ENCODE measurements around the gene NGFR. TPM values are rescaled to one million over a fixed set of nuclear protein-coding genes. Genes with fewer than 3 reads are reported as not detected.

Gene NGFR
- total RNA-seq, 1 donor from 2014 or later, result 0.04 TPM

GRCh38 chr17:49452201-49452600 lies 42.9 kb upstream of the NGFR start:
- no peak for DNase-seq (ENCODE audit: low read depth)
- peaks cover 4% of the 10 kb centered on the region for H3K27me3 ChIP-seq (ENCODE audit: control insufficient read depth, insufficient read depth, low read length)
- no peak overlapping the region for H3K4me3 ChIP-seq (ENCODE audit: low read depth, low read length)
- H3K36me3 ChIP-seq (ENCODE audit: control insufficient read depth, insufficient read depth, low read length), result no peaks in the 10 kb centered on the region
- TF ChIP-seq, protein P1, sequence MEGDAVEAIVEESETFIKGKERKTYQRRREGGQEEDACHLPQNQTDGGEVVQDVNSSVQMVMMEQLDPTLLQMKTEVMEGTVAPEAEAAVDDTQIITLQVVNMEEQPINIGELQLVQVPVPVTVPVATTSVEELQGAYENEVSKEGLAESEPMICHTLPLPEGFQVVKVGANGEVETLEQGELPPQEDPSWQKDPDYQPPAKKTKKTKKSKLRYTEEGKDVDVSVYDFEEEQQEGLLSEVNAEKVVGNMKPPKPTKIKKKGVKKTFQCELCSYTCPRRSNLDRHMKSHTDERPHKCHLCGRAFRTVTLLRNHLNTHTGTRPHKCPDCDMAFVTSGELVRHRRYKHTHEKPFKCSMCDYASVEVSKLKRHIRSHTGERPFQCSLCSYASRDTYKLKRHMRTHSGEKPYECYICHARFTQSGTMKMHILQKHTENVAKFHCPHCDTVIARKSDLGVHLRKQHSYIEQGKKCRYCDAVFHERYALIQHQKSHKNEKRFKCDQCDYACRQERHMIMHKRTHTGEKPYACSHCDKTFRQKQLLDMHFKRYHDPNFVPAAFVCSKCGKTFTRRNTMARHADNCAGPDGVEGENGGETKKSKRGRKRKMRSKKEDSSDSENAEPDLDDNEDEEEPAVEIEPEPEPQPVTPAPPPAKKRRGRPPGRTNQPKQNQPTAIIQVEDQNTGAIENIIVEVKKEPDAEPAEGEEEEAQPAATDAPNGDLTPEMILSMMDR (IDR thresholded peaks at IDR 0.05; ENCODE audit: insufficient read depth, low read length, poor library complexity, severe bottlenecking), result no peak

DNA sequence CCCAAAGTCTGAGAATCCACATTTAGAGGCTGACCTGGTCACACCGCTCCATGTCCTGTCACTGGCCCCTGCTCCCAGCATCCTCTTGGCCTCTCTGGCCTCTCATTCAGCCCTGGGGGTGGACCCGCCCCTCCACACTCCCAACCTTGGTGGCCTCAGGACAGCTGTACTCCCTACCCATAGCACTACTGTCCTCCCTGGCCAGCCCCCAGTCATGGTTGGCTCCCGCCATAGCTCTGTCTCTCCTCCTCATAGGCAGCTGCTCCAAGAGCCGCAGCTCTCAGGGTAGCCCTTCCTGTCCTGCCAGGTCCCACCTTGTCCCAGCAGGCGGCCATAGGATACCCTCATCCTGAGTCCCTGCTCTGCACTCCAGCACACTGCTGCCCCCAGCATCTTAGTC lies 42.4 kb upstream of the NGFR start:
- no peak for DNase-seq (ENCODE audit: low read depth)
- Histone ChIP-seq H3K27me3 (ENCODE audit: control insufficient read depth, insufficient read depth, low read length) (peaks cover 4% of the 10 kb centered on the region), H3K4me3 (ENCODE audit: low read depth, low read length) (no peak overlapping the region), H3K36me3 (ENCODE audit: control insufficient read depth, insufficient read depth, low read length) (no peaks in the 10 kb centered on the region)
- TF ChIP-seq, protein P1 (IDR thresholded peaks at IDR 0.05; ENCODE audit: insufficient read depth, low read length, poor library complexity, severe bottlenecking), result no peak

DNA sequence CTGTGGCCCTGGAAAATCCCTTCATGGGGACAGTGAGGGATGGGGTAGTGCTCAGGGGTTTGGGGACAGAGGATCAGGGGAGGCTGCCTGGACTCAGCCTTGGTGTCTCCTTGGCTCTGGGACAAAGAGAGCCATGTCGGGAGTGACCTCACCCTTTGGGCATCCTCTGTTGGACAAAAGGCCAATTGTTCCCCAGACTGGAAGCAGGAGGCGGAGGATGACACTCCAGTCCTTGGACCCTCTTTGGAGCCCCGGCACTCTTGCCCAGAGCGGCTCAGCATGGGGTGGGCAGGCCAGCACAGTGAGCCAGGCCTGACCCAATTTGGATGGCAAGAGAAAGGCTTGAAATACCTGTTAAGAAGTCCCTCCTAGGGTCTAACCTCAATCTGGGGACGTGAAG lies 41.0 kb upstream of the NGFR start:
- peaks cover 2% of the 10 kb centered on the region for H3K27me3 ChIP-seq (ENCODE audit: control insufficient read depth, insufficient read depth, low read length)
- no peak overlapping the region for H3K4me3 ChIP-seq (ENCODE audit: low read depth, low read length)
- H3K36me3 ChIP-seq (ENCODE audit: control insufficient read depth, insufficient read depth, low read length), result no peaks in the 10 kb centered on the region
- TF ChIP-seq, protein P1 (IDR thresholded peaks at IDR 0.05; ENCODE audit: insufficient read depth, low read length, poor library complexity, severe bottlenecking), result no peak
- no peak for DNase-seq (ENCODE audit: low read depth)

- no peak overlapping the region for H3K4me3 ChIP-seq (ENCODE audit: low read depth, low read length)
- no peaks in the 10 kb centered on the region for H3K36me3 ChIP-seq (ENCODE audit: control insufficient read depth, insufficient read depth, low read length)
- DNase-seq (ENCODE audit: low read depth), result no peak
- H3K27me3 ChIP-seq (ENCODE audit: control insufficient read depth, insufficient read depth, low read length), result peaks cover 10% of the 10 kb centered on the region
- TF ChIP-seq, protein P1 (IDR thresholded peaks at IDR 0.05; ENCODE audit: insufficient read depth, low read length, poor library complexity, severe bottlenecking), result no peak
Measured at GRCh38 chr17:49455272-49455861, 39.7 kb upstream of the NGFR start.

DNA sequence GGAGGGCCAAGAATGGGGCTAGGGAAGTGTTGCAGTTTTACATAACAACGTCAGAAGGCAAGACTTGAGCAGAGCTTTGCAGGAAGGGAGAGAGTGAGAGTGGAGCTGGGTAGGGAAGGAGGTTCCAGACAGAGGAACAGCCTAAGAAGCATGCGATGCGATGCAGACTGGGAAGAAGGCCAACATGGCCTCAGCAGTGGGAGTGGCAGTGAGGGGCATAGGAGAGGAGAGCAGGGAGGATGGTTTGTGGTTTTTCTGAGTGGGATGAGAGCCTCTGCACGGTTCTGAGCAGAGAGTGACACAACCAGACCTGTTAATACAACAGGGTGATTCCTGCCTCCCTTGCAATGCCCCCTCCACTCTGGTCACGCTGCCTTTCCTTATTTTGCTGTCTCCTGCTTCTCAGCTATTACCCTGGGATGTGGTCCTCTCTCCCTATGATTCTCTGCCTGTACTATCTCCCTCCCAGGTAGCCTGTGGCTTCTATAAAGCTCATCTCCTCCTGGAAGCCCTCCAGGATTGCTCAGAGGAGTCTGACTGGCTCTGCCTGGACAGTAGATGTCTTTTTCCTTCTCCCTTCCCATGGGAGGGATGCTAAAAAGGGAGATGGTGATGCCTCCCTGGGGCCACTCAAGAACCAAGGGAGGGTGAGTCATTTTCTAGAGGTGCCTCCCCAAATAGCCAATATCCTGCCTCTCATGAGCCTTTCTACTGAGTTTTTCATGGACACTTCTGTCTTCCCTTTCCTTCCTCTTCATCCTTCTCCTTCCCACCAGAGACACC lies 38.7 kb upstream of the NGFR start:
- Histone ChIP-seq H3K4me3 (ENCODE audit: low read depth, low read length) (no peak overlapping the region), H3K36me3 (ENCODE audit: control insufficient read depth, insufficient read depth, low read length) (no peaks in the 10 kb centered on the region), H3K27me3 (ENCODE audit: control insufficient read depth, insufficient read depth, low read length) (peaks cover 20% of the 10 kb centered on the region)
- TF ChIP-seq, protein P1 (IDR thresholded peaks at IDR 0.05; ENCODE audit: insufficient read depth, low read length, poor library complexity, severe bottlenecking), result no peak
- peak; percentile 63 for DNase-seq (ENCODE audit: low read depth)

Measured in kidney epithelial cell (primary cell).